Activated CD4-positive, alpha-beta T cell treated with anti-CD3 and anti-CD28 coated beads, Interleukin-2, Interleukin-4, amounts not matched to agents 100 ng/mL and 50 ng/mL, durations not matched to agents 16 hours and 8 hours (primary cell): ENCODE results near the gene XPR1.

Experiments used
- DNase-seq: peaks from one replicate; pipeline ENCODE4 v3.0.0-alpha.2; 2020; ENCODE audit warnings: low spot score

XPR1 gene

GRCh38 chr1:180892272-180892671 is 260.4 kb downstream of the XPR1 start:
- DNase-seq: no peak

DNA sequence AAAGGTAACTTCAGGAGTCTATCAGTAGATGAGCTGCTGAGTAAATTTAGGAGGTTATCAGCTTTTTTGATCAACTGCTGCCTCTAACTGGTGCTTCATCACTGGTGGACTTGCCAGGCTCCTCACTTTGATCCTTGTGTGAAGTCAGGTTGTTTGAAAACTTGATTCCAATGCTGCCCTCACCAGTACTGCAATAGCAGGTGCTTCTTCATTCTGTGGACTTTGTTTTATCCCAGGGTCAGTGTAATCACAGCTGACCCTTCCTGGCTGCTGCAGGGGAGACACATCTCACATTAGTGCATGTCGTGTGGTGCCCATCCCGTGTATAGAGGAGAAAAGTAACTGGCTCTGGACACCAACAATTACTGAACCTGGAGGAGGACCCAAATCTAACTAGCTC is 260.9 kb downstream of the XPR1 start:
- no peak for DNase-seq

- DNase-seq: no peak
Measured at GRCh38 chr1:180893614-180894013, 261.8 kb downstream of the XPR1 start.

DNA sequence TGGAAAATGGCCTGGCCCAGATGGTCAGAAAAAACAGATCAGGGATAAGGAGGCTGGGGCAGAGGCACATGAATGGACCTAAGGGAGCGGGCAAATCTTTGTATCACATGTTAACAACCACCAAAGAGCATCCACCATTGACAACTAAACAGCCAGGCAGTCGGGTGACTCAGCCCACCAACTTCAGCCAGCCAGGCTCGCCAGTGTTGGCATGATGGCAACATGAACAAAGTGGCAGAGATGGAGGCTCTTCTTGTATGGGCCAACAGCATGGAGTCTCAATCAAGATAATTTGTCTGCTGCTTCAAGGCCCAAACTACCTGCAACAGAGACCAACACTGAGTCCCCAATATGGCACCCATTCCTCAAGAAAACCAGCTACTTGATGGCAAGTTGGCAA is 264.3 kb downstream of the XPR1 start:
- no peak for DNase-seq

GRCh38 chr1:180898441-180899219 is 266.8 kb downstream of the XPR1 start:
- DNase-seq: no peak

- DNase-seq: no peak
Measured at GRCh38 chr1:180899262-180899661, 267.4 kb downstream of the XPR1 start.

DNA sequence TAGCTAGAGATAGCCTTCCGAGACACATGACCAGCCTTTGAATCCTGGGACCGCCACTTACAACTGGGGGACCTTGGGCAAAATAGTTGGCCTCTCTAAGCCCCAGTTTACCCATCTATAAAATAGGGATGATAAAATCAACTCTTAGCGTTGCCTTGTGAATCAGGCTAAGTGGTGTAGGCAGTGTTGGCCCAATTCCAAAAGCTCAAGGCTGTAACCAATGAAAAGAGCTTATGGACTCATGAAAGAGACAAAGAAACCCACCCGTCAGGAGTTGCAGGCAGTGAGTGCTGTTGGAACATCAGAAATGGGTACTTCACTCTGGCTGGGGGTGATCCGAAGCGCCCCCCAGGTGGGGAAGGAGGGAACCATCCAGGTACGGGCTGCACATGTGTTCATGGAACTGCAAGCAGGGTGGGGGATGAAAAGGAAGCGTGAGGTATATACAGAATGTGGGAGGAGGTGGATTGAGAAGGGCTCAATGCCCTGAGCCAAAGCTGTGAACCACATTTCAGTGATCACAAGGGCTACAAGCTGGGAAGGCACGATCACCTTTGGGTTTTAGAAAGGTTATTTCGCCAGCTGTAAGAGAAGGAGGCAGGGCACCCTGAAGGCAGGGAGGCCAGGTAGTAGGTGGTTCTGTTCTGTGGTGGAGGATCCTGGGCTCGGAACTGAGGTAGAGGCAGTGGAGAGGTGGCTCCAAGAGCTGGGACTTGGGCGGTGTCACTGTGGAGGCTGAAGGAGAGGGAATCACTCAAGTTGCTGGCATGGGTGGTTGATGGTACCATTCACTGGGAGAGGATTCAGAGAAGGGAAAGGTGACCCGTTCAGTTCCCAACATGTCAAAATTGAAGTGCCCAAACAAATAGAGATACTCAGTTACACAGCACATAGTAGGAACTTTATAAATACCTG is 269.5 kb downstream of the XPR1 start:
- no peak for DNase-seq

DNA sequence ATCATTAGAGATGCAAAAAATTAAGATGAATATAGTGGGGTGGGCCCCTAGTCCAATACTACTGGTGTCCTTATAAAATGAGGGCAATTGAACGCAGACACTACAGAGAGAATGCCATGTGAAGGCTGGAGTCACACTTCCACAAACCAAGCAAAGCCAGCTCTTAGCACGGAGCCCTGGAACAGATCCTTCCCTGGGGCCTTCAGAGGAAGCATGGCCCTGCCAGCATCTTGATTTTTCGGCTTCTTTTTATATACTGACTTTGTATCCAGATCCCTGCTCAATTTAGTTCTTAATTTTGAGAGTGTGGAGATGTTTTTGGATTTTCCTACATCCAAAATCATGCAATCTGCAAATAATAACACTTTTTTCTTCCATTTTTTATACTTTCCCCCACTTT is 270.7 kb downstream of the XPR1 start:
- DNase-seq: no peak

DNA sequence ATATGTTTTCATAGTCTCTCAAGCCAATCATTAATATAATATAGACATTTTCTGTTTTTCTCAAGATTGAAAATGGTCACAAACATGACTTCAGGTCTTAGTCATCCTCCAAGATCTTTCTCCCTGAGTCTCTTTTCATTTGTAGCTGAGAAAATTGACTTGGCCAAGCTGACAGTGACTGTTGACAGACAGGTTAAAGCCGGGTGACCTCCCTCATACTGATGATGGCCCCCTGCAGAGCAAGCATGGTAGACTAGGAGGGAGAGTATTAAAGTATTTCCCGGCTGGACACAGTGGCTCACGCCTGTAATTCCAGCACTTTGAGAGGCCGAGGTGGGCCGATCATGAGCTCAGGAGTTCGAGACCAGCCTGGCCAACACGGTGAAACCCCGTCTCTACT is 274.1 kb downstream of the XPR1 start:
- DNase-seq: no peak

DNA sequence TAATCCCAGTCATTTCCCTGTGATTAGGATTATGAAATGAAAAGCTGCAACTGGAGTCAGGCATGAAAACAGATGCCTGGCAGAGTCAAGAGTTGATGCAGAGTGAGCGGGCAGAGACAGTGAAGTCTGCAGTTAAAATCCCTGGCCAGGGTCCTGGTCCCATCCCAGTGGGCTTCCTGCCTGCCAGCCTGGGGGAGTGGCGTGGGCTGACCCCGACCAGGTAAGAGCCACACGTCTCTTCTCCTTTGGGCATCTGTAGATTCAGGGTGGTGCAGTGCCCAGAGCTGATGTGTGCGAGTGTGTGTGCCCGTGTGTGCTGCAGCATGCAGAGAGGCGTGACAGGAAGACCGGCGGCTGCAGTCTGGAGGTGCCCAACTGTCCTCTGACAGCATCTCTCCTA is 274.7 kb downstream of the XPR1 start:
- no peak for DNase-seq

- DNase-seq: no peak
Measured at GRCh38 chr1:180907313-180908055, 275.7 kb downstream of the XPR1 start.

DNA sequence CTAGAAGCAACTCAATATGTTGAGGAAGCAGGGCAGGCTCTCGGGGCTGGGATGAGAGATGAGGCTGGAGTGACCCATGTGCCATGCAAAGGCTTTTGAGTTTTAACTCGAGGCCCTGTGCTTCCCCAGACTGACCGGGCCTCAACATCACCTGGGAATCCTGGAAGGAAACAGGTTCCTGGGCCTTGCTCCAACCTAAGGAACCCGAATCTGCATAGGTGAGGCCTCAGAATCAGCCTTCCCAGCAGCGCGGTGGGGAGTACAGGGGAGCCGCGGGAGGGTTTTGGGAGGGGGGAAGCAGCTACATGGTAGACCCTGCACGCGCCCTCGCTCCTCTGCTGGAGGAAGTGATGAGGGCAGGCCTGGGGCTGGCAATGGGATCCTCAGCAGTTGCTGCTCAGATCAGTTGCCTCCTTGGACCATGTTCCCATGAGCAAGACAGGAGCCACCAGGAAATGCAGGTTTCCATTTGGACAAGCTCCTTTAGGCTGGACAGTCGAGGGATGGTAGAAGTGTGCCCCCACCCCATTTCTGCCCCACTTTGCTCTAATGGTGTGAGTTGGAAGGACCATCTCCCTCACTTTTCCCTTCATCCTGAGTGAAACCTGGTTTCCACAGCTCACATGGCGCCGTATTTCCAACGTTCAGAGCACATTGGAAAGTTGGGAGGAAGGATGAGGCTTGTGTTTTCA is 276.4 kb downstream of the XPR1 start:
- no peak for DNase-seq

GRCh38 chr1:180909005-180909414 is 277.2 kb downstream of the XPR1 start:
- peak; percentile 50 for DNase-seq

DNA sequence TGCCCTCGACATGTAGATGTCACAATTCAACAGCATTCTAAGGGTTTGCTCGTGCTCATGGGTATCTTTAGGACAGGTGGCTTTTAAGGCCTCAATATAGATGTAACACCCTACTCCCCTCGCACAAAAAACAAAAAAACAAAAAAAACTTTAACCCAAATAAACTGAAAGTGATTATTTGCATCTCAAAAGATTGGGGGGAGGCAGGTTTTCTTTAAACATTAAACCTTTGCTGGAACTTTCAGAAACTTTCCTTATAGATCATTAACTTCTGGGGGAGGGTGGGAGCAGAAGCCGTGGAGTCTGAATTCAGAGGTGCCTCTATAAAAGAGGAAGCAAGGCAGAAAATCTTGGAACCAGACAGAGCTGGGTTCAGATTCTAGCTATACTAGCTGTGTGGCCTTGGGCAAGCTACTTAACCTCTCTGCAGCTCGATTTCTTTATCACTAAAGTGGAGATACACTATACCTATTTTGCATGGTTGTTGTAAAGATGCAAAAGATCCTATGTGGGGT is 277.7 kb downstream of the XPR1 start:
- DNase-seq: no peak

DNA sequence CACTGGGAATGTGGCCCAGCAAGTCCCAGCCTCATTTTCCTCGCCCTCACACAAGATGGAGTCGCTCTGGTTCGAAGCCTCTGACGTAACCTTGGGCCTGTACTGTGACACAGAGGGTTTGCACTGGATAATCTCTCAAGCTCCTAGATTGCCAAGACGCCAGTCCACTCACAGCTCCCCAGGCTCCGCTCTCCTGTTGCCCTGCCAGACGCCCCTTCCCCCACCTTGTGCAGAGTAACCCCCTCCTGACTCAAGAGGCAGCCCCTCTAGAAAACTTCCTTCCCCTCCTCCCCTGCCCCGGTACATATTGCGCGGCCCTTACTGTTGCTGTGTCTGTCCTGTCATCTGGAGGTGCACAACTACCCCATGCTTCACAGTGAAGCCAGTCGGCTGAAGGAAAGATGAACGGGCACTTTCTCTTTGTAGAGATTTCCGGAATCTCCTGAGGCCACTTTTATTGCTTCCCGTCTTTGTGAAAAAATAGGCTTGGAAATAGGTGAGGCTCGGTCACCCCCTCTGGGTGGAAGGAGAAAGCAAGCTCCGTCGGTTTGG is 279.9 kb downstream of the XPR1 start:
- no peak for DNase-seq

- DNase-seq: no peak
Measured at GRCh38 chr1:180912211-180912800, 280.5 kb downstream of the XPR1 start.

- no peak for DNase-seq
Measured at GRCh38 chr1:180912801-180913565, 281.2 kb downstream of the XPR1 start, which contains the start of gene KIAA1614. Gene KIAA1614 (plus strand): TSS chr1:180912897. CDS start chr1:180913244, 347 bp downstream.

GRCh38 chr1:180915426-180915965 is 283.7 kb downstream of the XPR1 start:
- no peak for DNase-seq

DNA sequence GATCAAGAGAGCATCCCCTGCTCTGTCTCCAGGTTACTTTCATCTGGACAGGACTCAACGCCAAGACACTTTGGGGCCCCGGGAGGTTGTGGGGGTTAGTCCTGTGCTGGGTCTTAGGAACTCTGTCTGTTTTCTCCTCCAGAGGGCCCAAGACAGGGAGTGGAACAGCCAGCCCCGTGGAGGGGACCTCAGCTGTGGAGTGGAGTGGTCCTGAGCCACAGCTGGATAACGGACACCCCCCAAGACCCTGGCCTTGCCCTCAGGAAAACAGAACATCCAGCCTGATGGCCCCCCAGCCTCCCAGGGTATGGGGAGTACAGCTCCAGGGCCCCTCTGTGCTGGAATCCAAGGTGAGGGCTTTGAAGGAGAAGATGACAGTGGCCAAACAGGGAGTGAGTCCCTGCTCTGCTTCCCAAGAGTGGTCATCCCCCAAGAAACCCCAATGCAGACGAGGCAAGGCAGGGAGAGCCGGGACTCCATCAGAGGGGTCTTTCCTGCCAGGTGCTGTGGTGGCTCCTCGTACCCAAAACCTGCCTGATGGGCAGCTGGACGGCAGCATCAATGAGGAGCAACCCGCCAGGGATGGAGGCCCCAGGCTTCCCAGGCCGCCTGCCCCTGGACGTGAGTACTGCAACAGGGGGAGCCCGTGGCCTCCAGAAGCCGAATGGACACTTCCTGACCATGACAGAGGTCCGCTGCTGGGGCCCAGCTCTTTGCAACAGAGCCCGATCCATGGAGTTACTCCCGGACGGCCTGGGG is 284.4 kb downstream of the XPR1 start:
- no peak for DNase-seq
